HG03460 (cell line): Measurements from ENCODE around the gene THSD8.
"Not testable (repeated sequence)": the region's sequence is repeated elsewhere in the genome, so short reads cannot be mapped to it uniquely, and the experiment has no call there.

Experiments used
- ATAC-seq: cut with Tn5 transposase; IDR thresholded peaks from one replicate; pipeline ENCODE4 v1.9.1; 2021; ENCODE audit not compliant: unreplicated experiment

The THSD8 gene

GRCh38 chr19:12792051-12792852 is 9.6 kb upstream of the THSD8 start:
- ATAC-seq, result no peak

- ATAC-seq, result no peak
Measured at GRCh38 chr19:12792853-12793289, 9.0 kb upstream of the THSD8 start.

- no peak for ATAC-seq
Measured at GRCh38 chr19:12793290-12794195, 8.3 kb upstream of the THSD8 start.

GRCh38 chr19:12794196-12794941 is 7.5 kb upstream of the THSD8 start:
- no peak for ATAC-seq

- no peak for ATAC-seq
Measured at GRCh38 chr19:12794971-12795381, 6.9 kb upstream of the THSD8 start.

GRCh38 chr19:12796146-12797071 is 5.5 kb upstream of the THSD8 start:
- no peak for ATAC-seq

- ATAC-seq, result no peak
Measured at GRCh38 chr19:12797141-12797587, 4.7 kb upstream of the THSD8 start.

GRCh38 chr19:12797607-12798006 is 4.3 kb upstream of the THSD8 start:
- ATAC-seq, result not testable (repeated sequence)

GRCh38 chr19:12799742-12800465 is 2.0 kb upstream of the THSD8 start:
- ATAC-seq, result no peak

GRCh38 chr19:12800466-12800770 is 1.5 kb upstream of the THSD8 start:
- ATAC-seq, result no peak

GRCh38 chr19:12800923-12801465 is 875 bp upstream of the THSD8 start:
- ATAC-seq, result no peak

GRCh38 chr19:12802267-12803106 is 618 bp downstream of the THSD8 start:
- no peak for ATAC-seq

- no peak for ATAC-seq
Measured at GRCh38 chr19:12804051-12804450, 2.2 kb downstream of the THSD8 start.

GRCh38 chr19:12806242-12807081 is 4.6 kb downstream of the THSD8 start, which contains the start of gene RNASEH2A:
RNASEH2A (plus strand) TSS chr19:12806584; CDS start chr19:12806674, 90 bp downstream.
- peak; percentile 73 for ATAC-seq

- ATAC-seq, result no peak
Measured at GRCh38 chr19:12815088-12815487, 13.2 kb downstream of the THSD8 start.

- not testable (repeated sequence) for ATAC-seq
Measured at GRCh38 chr19:12817188-12817587, 15.3 kb downstream of the THSD8 start.

GRCh38 chr19:12817810-12818209 is 15.9 kb downstream of the THSD8 start:
- not testable (repeated sequence) for ATAC-seq
